CD14-positive monocyte (primary cell): ENCODE data around the gene COL13A1. TPM values are rescaled to one million over a fixed set of nuclear protein-coding genes. Genes with fewer than 3 reads are reported as not detected.

Experiments
- DNase-seq, 3 donors: peaks; one replicate each; pipeline ENCODE4 v3.0.0-alpha.2; 2011 to 2022
- H2AFZ ChIP-seq: 2 replicates; pipeline ENCODE4 v1.6.0; 2012; ENCODE audit warnings: mild to moderate bottlenecking, low read depth, low read length, inconsistent platforms; ENCODE audit not compliant: insufficient read depth, poor library complexity, severe bottlenecking
- H3K27ac ChIP-seq, 2 donors: 1 replicate in 1 of 2; 2 replicates in 1 of 2; pipeline ENCODE4 v1.5.1; 2012 to 2013; ENCODE audit warnings: low read length in 2 of 2, control low read depth in 1 of 2, inconsistent platforms in 1 of 2, low read depth in 1 of 2, mild to moderate bottlenecking in 1 of 2
- H3K27me3 ChIP-seq, 2 donors: one replicate each; pipeline versions ENCODE4 v1.6.0 to v1.6.1; 2011 to 2013; ENCODE audit warnings: low read length in 2 of 2; ENCODE audit not compliant: control insufficient read depth in 2 of 2, insufficient read depth in 2 of 2
- H3K36me3 ChIP-seq, 2 donors: replicated peaks in 1 of 2; 1 replicate in 1 of 2; 2 replicates in 1 of 2; pipeline versions ENCODE4 v1.5.1 to v1.6.1; 2012 to 2013; ENCODE audit warnings: low read length in 2 of 2, control low read depth in 1 of 2, inconsistent platforms in 1 of 2, mild to moderate bottlenecking in 1 of 2; ENCODE audit not compliant: insufficient read depth in 2 of 2, control insufficient read depth in 1 of 2
- H3K4me1 ChIP-seq, 2 donors: 1 replicate in 1 of 2; 2 replicates in 1 of 2; pipeline versions ENCODE4 v1.5.1 to v1.6.1; 2012 to 2013; ENCODE audit warnings: low read length in 2 of 2, control low read depth in 1 of 2, inconsistent platforms in 1 of 2, mild to moderate bottlenecking in 1 of 2, moderate library complexity in 1 of 2; ENCODE audit not compliant: insufficient read depth in 2 of 2, control insufficient read depth in 1 of 2
- H3K4me2 ChIP-seq: replicated peaks from 2 replicates; pipeline ENCODE3; 2012; ENCODE audit warnings: low read length, moderate library complexity, mild to moderate bottlenecking; ENCODE audit not compliant: poor library complexity, severe bottlenecking; ENCODE audit errors: extremely low read depth
- H3K4me3 ChIP-seq, 3 experiments: fragments of 200-600 bp in 1 of 3; sonication (generic) in 1 of 3; replicated peaks in 1 of 3; 1 replicate in 2 of 3; 2 replicates in 1 of 3; pipeline ENCODE4 v1.5.1; 2011 to 2013; ENCODE audit warnings: low read length in 3 of 3, mild to moderate bottlenecking in 3 of 3, control low read depth in 2 of 3, low read depth in 2 of 3, inconsistent platforms in 1 of 3, moderate library complexity in 1 of 3
- H3K79me2 ChIP-seq: 2 replicates; pipeline ENCODE4 v1.6.0; 2012; ENCODE audit warnings: mild to moderate bottlenecking, control low read depth, inconsistent platforms, low read length, moderate library complexity; ENCODE audit not compliant: insufficient read depth
- H3K9ac ChIP-seq: 2 replicates; pipeline ENCODE4 v1.6.0; 2017; ENCODE audit warnings: low read length, mild to moderate bottlenecking; ENCODE audit not compliant: insufficient read depth, poor library complexity, severe bottlenecking
- H3K9me3 ChIP-seq, 2 donors: replicated peaks in 1 of 2; 1 replicate in 1 of 2; 2 replicates in 1 of 2; pipeline versions ENCODE4 v1.5.1 to v1.6.1; 2012 to 2013; ENCODE audit warnings: low read length in 2 of 2, control low read depth in 1 of 2; ENCODE audit not compliant: control insufficient read depth in 1 of 2, insufficient read depth in 1 of 2
- H4K20me1 ChIP-seq: 2 replicates; pipeline ENCODE4 v1.6.0; 2012; ENCODE audit warnings: mild to moderate bottlenecking, low read length, control low read depth, moderate library complexity; ENCODE audit not compliant: insufficient read depth
- H3K27ac Mint-ChIP-seq, 7 donors: one replicate each; pipeline ENCODE4 v1.8.0; 2020; ENCODE audit warnings: mild to moderate bottlenecking in 7 of 7, mixed read lengths in 7 of 7, moderate library complexity in 6 of 7, inconsistent platforms in 2 of 7
- H3K27me3 Mint-ChIP-seq, 3 donors: one replicate each; pipeline ENCODE4 v1.8.0; 2021 to 2022; ENCODE audit warnings: low read depth in 3 of 3, mild to moderate bottlenecking in 3 of 3, mixed read lengths in 3 of 3, moderate library complexity in 3 of 3, inconsistent platforms in 1 of 3
- H3K36me3 Mint-ChIP-seq, 2 donors: one replicate each; pipeline ENCODE4 v1.8.0; 2020; ENCODE audit warnings: mixed read lengths in 2 of 2, inconsistent platforms in 1 of 2, mild to moderate bottlenecking in 1 of 2
- H3K4me1 Mint-ChIP-seq: one replicate; pipeline ENCODE4 v1.8.0; 2020; ENCODE audit warnings: mild to moderate bottlenecking, mixed read lengths
- H3K4me3 Mint-ChIP-seq, 2 donors: one replicate each; pipeline ENCODE4 v1.8.0; 2020; ENCODE audit warnings: mild to moderate bottlenecking in 2 of 2, mixed read lengths in 2 of 2, moderate library complexity in 1 of 2
- H3K9me3 Mint-ChIP-seq, 7 donors: one replicate each; pipeline ENCODE4 v1.8.0; 2020 to 2022; ENCODE audit warnings: mixed read lengths in 7 of 7, mild to moderate bottlenecking in 6 of 7, moderate library complexity in 6 of 7, inconsistent platforms in 2 of 7
- CTCF ChIP-seq: fragments of 200-600 bp; IDR thresholded peaks from one replicate; pipeline ENCODE4 v1.8.0; 2022; ENCODE audit warnings: antibody characterized with exemption, mild to moderate bottlenecking
- WGBS: methylation state at CpG from one replicate; pipeline ENCODE4 v1.1.5; 2013; ENCODE audit warnings: missing lambda C conversion rate; ENCODE audit not compliant: insufficient coverage; 5-methylcytosine and 5-hydroxymethylcytosine counted together
- intact Hi-C, 2 donors: fragments of 100-400 bp; cut with micrococcal nuclease; formaldehyde crosslinking; loops; one replicate each; pipeline versions ENCODE4 v1.15.0 to v1.15.1; 2023
- polyA plus RNA-seq, 3 donors: library from polyadenylated mRNA; depleted of rRNA in 1 of 3; unstranded in 2 of 3; stranded (reverse) in 1 of 3; fragments of 300-500 nt in 2 of 3; fragments of >200 nt in 1 of 3; fragmentation: Illumina TruSeq in 2 of 3; gene quantifications; 1 replicate in 2 of 3; 2 replicates in 1 of 3; pipeline ENCODE4 v1.2.3, GENCODE V29; 2012 to 2021

COL13A1 gene
- polyA plus RNA-seq, 3 donors: not detected

DNA sequence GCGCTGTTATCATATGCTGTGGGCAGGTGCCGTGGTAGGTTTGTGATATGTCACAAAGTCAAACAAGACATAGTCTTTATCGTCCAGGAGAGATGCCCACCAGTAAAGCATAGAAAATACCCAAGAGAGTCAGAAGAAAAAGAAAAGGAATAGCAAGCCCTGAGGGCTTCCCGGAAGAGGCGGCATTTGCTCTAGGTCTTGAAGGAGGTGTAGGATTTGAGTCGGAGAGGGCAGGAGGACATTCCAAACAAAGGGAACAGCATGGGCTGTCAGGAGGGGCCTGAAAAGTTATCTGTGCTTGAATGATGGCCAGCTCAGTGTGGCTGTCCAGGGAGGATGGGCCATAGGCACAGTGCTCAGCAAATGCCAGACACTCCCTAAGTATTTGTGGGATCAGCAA is 42.2 kb downstream of the COL13A1 start:
- H3K4me3 ChIP-seq: no peak overlapping the region
- Mint-ChIP-seq H3K4me3 (no peak overlapping the region), H3K27ac (no peak overlapping the region), H3K9me3 (no peaks in the 10 kb centered on the region), H3K36me3 (no peaks in the 10 kb centered on the region), H3K27me3 (peaks cover 8 to 23% (median 11%) of the 10 kb centered on the region in 3 donors), H3K4me1 (no peaks in the 10 kb centered on the region)
- 100% methylated on average over 5 of the region's 6 CpGs for WGBS
- no peaks in the 10 kb centered on the region for H3K9me3 ChIP-seq
- peaks cover 0 to 5% of the 10 kb centered on the region in 2 donors for H3K27me3 ChIP-seq
- no peak for DNase-seq
- no peaks in the 10 kb centered on the region for H3K36me3 ChIP-seq
- intact Hi-C loops: no loop called here
- H3K79me2 ChIP-seq: no peaks in the 10 kb centered on the region
- no peak overlapping the region for H3K27ac ChIP-seq
- H3K9ac ChIP-seq: no peak overlapping the region
- no peak for TF ChIP-seq CTCF
- no peak overlapping the region for H3K4me2 ChIP-seq
- no peaks in the 10 kb centered on the region for H4K20me1 ChIP-seq
- H3K4me1 ChIP-seq: no peaks in the 10 kb centered on the region
- no peak overlapping the region for H2AFZ ChIP-seq

- H3K4me1 Mint-ChIP-seq: no peaks in the 10 kb centered on the region
- Histone ChIP-seq H2AFZ (no peak overlapping the region), H3K9ac (no peak overlapping the region), H3K4me1 (no peaks in the 10 kb centered on the region), H3K36me3 (no peaks in the 10 kb centered on the region), H3K4me2 (no peak overlapping the region), H3K9me3 (no peaks in the 10 kb centered on the region), H4K20me1 (no peaks in the 10 kb centered on the region), H3K4me3 (no peak overlapping the region), H3K79me2 (no peaks in the 10 kb centered on the region), H3K27ac (no peak overlapping the region), H3K27me3 (peaks cover 0 to 5% of the 10 kb centered on the region in 2 donors)
- 88% methylated on average over 1 of the region's 2 CpGs for WGBS
- no peaks in the 10 kb centered on the region for H3K9me3 Mint-ChIP-seq
- no peak for TF ChIP-seq CTCF
- peaks cover 9 to 23% (median 11%) of the 10 kb centered on the region in 3 donors for H3K27me3 Mint-ChIP-seq
- no peaks in the 10 kb centered on the region for H3K36me3 Mint-ChIP-seq
- no peak overlapping the region for H3K4me3 Mint-ChIP-seq
- no peak overlapping the region for H3K27ac Mint-ChIP-seq
- intact Hi-C loops: no loop called here
- no peak for DNase-seq
These were observed 43.0 kb downstream of the COL13A1 start for GRCh38 chr10:69844698-69845097.
